HepG2 (cell line): ENCODE results near the gene CACNA1H. TPM values are rescaled to one million over a fixed set of nuclear protein-coding genes. Genes with fewer than 3 reads are reported as not detected.
A peak's percentile ranks its signal among the peaks of the same experiment; 100 is the strongest.

Experiments used
- CCAR2 ChIP-seq: fragments of 200-400 bp; formaldehyde crosslinking; optimal IDR thresholded peaks from 2 replicates; pipeline ENCODE3; 2018; ENCODE audit warnings: low read depth, mild to moderate bottlenecking, low read length, moderate library complexity
- CENPBD1 ChIP-seq: sonication (generic); formaldehyde crosslinking; IDR thresholded peaks from 2 replicates; pipeline ENCODE4 v1.8.0; 2022; ENCODE audit warnings: missing genetic modification reagents, low read depth, mild to moderate bottlenecking, borderline replicate concordance
- E2F5 ChIP-seq: sonication (generic); formaldehyde crosslinking; conservative IDR thresholded peaks from 2 replicates; pipeline ENCODE4 v1.4.0; 2020; ENCODE audit warnings: missing genetic modification reagents
- EED ChIP-seq: sonication (generic); formaldehyde crosslinking; IDR thresholded peaks from 2 replicates; pipeline ENCODE4 v1.5.0; 2020; ENCODE audit warnings: mild to moderate bottlenecking, missing genetic modification reagents
- FOSL2 ChIP-seq: sonication (generic); formaldehyde crosslinking; IDR thresholded peaks from 2 replicates; pipeline ENCODE4 v1.4.0; 2020; ENCODE audit warnings: missing genetic modification reagents
- FOXP1 ChIP-seq, 2 experiments: fragments of 450-650 bp in 1 of 2; IDR thresholded peaks; 2 replicates each; pipeline ENCODE4 v1.6.1; 2017 to 2018; ENCODE audit warnings: antibody characterized with exemption in 1 of 2
- HNRNPK ChIP-seq: fragments of 200-400 bp; formaldehyde crosslinking; IDR thresholded peaks from 2 replicates; pipeline ENCODE4 v1.6.1; 2018; ENCODE audit warnings: low read length, low read depth, moderate library complexity, mild to moderate bottlenecking; ENCODE audit not compliant: poor library complexity, severe bottlenecking
- IKZF1 ChIP-seq: fragments of 450-650 bp; IDR thresholded peaks from 2 replicates; pipeline ENCODE4 v1.7.1; 2016
- MIXL1 ChIP-seq: IDR thresholded peaks from 2 replicates; pipeline ENCODE4 v1.6.1; 2016
- MNT ChIP-seq: fragments of 450-650 bp; IDR thresholded peaks from 2 replicates; pipeline ENCODE4 v1.6.1; 2016
- NR3C1 ChIP-seq: sonication (generic); formaldehyde crosslinking; IDR thresholded peaks from 2 replicates; pipeline ENCODE4 v1.4.0; 2020; ENCODE audit warnings: missing genetic modification reagents
- RBAK ChIP-seq: sonication (generic); formaldehyde crosslinking; IDR thresholded peaks from 2 replicates; pipeline ENCODE4 v1.5.1; 2020; ENCODE audit warnings: mild to moderate bottlenecking, missing genetic modification reagents
- REXO4 ChIP-seq: sonication (generic); formaldehyde crosslinking; IDR thresholded peaks from 2 replicates; pipeline ENCODE4 v1.8.0; 2022; ENCODE audit warnings: missing genetic modification reagents, mild to moderate bottlenecking, borderline replicate concordance
- SNRNP70 ChIP-seq: fragments of 200-400 bp; formaldehyde crosslinking; IDR thresholded peaks from 2 replicates; pipeline ENCODE4 v1.6.1; 2017; ENCODE audit warnings: mild to moderate bottlenecking, low read depth, low read length, moderate library complexity
- SRSF4 ChIP-seq: fragments of 200-400 bp; formaldehyde crosslinking; IDR thresholded peaks from one replicate; pipeline ENCODE4 v1.6.1; 2018; ENCODE audit warnings: mild to moderate bottlenecking, low read depth, low read length, moderate library complexity; ENCODE audit not compliant: poor library complexity, severe bottlenecking
- TBP ChIP-seq: sonication (generic); formaldehyde crosslinking; IDR thresholded peaks from 2 replicates; pipeline ENCODE4 v1.5.0; 2020; ENCODE audit warnings: missing genetic modification reagents
- TCF7 ChIP-seq: sonication (generic); IDR thresholded peaks from 2 replicates; pipeline ENCODE4 v1.6.1; 2016; ENCODE audit warnings: antibody characterized with exemption, low read depth
- ZNF224 ChIP-seq: sonication (generic); formaldehyde crosslinking; IDR thresholded peaks from 2 replicates; pipeline ENCODE4 v1.5.0; 2020; ENCODE audit warnings: mild to moderate bottlenecking, missing genetic modification reagents
- ZNF274 ChIP-seq: sonication (generic); formaldehyde crosslinking; IDR thresholded peaks from 2 replicates; pipeline ENCODE4 v1.5.1; 2020; ENCODE audit warnings: mild to moderate bottlenecking, missing genetic modification reagents
- ZNF281 ChIP-seq: sonication (generic); formaldehyde crosslinking; IDR thresholded peaks from 2 replicates; pipeline ENCODE4 v1.4.0; 2020; ENCODE audit warnings: missing genetic modification reagents, borderline replicate concordance
- ZNF3 ChIP-seq: IDR thresholded peaks from 2 replicates; pipeline ENCODE4 v1.7.0; 2017; ENCODE audit warnings: inconsistent platforms
- ZNF598 ChIP-seq: sonication (generic); formaldehyde crosslinking; IDR thresholded peaks from 2 replicates; pipeline ENCODE4 v1.5.1; 2020; ENCODE audit warnings: mild to moderate bottlenecking, missing genetic modification reagents, borderline replicate concordance
- ZNF614 ChIP-seq: IDR thresholded peaks from 2 replicates; pipeline ENCODE4 v1.6.1; 2018; ENCODE audit warnings: missing biosample characterization, missing genetic modification reagents, inconsistent platforms, borderline replicate concordance
- ZNF777 ChIP-seq: sonication (generic); formaldehyde crosslinking; IDR thresholded peaks from 2 replicates; pipeline ENCODE4 v1.4.0; 2020; ENCODE audit warnings: missing genetic modification reagents
- polyA plus RNA-seq, 8 experiments: library from polyadenylated mRNA; depleted of rRNA in 3 of 8; stranded (reverse) in 7 of 8; unstranded in 1 of 8; fragments of >200 nt; fragmentation: Illumina TruSeq in 4 of 8; extraction: Trizol in 4 of 8; gene quantifications; 2 replicates each; pipeline versions ENCODE4 v1.2.1 to v1.2.3, GENCODE V29; 2011 to 2016; ENCODE audit warnings: low read depth in 4 of 8, missing spikeins in 1 of 8, mixed read lengths in 1 of 8; ENCODE audit not compliant: insufficient read depth in 1 of 8
- total RNA-seq, 5 experiments: library from RNA; depleted of rRNA; stranded (reverse); fragments of >200 nt; fragmentation: Illumina TruSeq; extraction: Trizol; gene quantifications; 2 replicates each; pipeline ENCODE4 v1.2.3, GENCODE V29; 2016; ENCODE audit warnings: low read depth in 1 of 5
- TF ChIP-seq, protein P1 (sequence below): sonication (generic); formaldehyde crosslinking; IDR thresholded peaks from 2 replicates; pipeline ENCODE4 v1.4.0; 2020; ENCODE audit warnings: mild to moderate bottlenecking, missing genetic modification reagents

The CACNA1H gene
- total and polyA plus RNA-seq, 2 of the 13 experiments (the other 11 are each of a cell fraction or from before 2014, with no cell fraction given), result 0.40 to 1.8 TPM

GRCh38 chr16:1154887-1155331, 2.0 kb downstream of the CACNA1H start (continued):
- TF ChIP-seq, protein P1, sequence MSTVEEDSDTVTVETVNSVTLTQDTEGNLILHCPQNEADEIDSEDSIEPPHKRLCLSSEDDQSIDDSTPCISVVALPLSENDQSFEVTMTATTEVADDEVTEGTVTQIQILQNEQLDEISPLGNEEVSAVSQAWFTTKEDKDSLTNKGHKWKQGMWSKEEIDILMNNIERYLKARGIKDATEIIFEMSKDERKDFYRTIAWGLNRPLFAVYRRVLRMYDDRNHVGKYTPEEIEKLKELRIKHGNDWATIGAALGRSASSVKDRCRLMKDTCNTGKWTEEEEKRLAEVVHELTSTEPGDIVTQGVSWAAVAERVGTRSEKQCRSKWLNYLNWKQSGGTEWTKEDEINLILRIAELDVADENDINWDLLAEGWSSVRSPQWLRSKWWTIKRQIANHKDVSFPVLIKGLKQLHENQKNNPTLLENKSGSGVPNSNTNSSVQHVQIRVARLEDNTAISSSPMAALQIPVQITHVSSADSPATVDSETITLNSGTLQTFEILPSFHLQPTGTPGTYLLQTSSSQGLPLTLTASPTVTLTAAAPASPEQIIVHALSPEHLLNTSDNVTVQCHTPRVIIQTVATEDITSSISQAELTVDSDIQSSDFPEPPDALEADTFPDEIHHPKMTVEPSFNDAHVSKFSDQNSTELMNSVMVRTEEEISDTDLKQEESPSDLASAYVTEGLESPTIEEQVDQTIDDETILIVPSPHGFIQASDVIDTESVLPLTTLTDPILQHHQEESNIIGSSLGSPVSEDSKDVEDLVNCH (CRISPR knock-in tag), result no peak
- TF ChIP-seq ZNF614 (CRISPR knock-in tag), result no peak
- TF ChIP-seq SRSF4, result no peak
- no peak for TF ChIP-seq NR3C1 (CRISPR knock-in tag)
- TF ChIP-seq TCF7, result no peak
- TF ChIP-seq ZNF3 (CRISPR knock-in tag), result no peak
- no peak for TF ChIP-seq E2F5
- no peak; the same call in 1 of the 2 replicates for TF ChIP-seq EED
- no peak for TF ChIP-seq REXO4 (CRISPR knock-in tag)
- TF ChIP-seq ZNF777 (CRISPR knock-in tag), result peak; percentile 49; the same call in 1 of the 2 replicates
- TF ChIP-seq ZNF274 (CRISPR knock-in tag), result 0 out of 2 replicates have a peak, but pooled peaks have one; percentile 45
- TF ChIP-seq HNRNPK, result no peak
- no peak for TF ChIP-seq MIXL1
- TF ChIP-seq IKZF1, result no peak
- no peak for TF ChIP-seq SNRNP70
- no peak for TF ChIP-seq ZNF224 (CRISPR knock-in tag)
- TF ChIP-seq RBAK (CRISPR knock-in tag), result no peak
- TF ChIP-seq FOXP1 (IDR thresholded peaks at IDR 0.05), result no peak
- 0 out of 2 replicates have a peak, but pooled peaks have one; percentile 34 for TF ChIP-seq FOXP1 (CRISPR knock-in tag; IDR thresholded peaks at IDR 0.05)
- 0 out of 2 replicates have a peak, but pooled peaks have one; percentile 23 for TF ChIP-seq ZNF598 (CRISPR knock-in tag)
- TF ChIP-seq TBP (CRISPR knock-in tag), result no peak
- TF ChIP-seq FOSL2 (CRISPR knock-in tag), result peak; percentile 81
- TF ChIP-seq MNT, result no peak
- no peak for TF ChIP-seq CENPBD1 (CRISPR knock-in tag)
- no peak for TF ChIP-seq ZNF281 (CRISPR knock-in tag)
- TF ChIP-seq CCAR2, result no peak
